ENCODE data around the gene FARS2.
"Not testable (repeated sequence)": the region's sequence is repeated elsewhere in the genome, so short reads cannot be mapped to it uniquely, and the experiment has no call there.

DNA sequence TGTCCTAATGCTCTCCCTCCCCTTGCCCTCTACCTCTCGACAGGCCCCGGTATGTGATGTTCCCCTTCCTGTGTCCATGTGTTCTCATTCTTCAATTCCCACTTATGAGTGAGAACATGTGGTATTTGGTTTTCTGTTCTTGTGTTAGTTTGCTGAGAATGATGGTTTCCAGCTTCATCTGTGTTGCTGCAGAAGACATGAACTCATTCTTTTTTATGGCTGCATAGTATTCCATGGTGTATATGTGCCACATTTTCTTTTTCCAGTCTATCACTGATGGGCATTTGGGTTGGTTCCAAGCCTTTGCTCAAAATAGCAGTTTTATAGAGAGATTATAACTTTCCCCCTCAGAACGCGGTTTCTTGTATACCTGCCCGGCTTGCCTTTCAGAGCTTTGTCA lies 422.4 kb downstream of the FARS2 start:
- not testable (repeated sequence) for TF ChIP-seq EZH2phosphoT487 (IDR thresholded peaks at IDR 0.05; ENCODE audit: low read depth, severe bottlenecking, unreplicated experiment); CTCF (IDR thresholded peaks at IDR 0.05; ENCODE audit: poor library complexity); EZH2 (IDR thresholded peaks at IDR 0.05; ENCODE audit: borderline replicate concordance)

Data from hepatocyte (in vitro differentiated cells).